Left colon (tissue), 2 donors: ENCODE measurements around the gene CASTOR2. TPM values are rescaled to one million over a fixed set of nuclear protein-coding genes. Genes with fewer than 3 reads are reported as not detected.
"Not testable (repeated sequence)": the region's sequence is repeated elsewhere in the genome, so short reads cannot be mapped to it uniquely, and the experiment has no call there.

Source experiments
- ATAC-seq: fragments of 200-7000 bp; cut with Tn5 transposase; one replicate; pipeline ENCODE4 v1.9.1; 2020; ENCODE audit warnings: mild to moderate bottlenecking, moderate library complexity
- DNase-seq, 2 donors: peaks; one replicate each; pipeline ENCODE4 v3.0.0-alpha.2; 2020
- intact Hi-C, 2 donors: fragments of 100-400 bp; cut with DNase I in 1 of 2; cut with micrococcal nuclease in 1 of 2; formaldehyde crosslinking; loops; one replicate each; pipeline versions ENCODE4 v1.11.2 to v1.14.0; 2022; cut with DNase I, micrococcal nuclease
- long read RNA-seq: library from polyadenylated mRNA; unstranded; transcript quantifications from one replicate; pipeline ENCODE4 v2.0.0, GENCODE V29; 2021
- total RNA-seq, 2 donors: library from RNA; stranded (reverse); fragmentation: NEBNext Ultra II Directional; extraction: Animal tissue kit (Norgen Biotek cat#: 25700); gene quantifications; one replicate each; pipeline ENCODE4 v1.2.1, GENCODE V29; 2021
- donor health status: DM: no; HTN: no; CAD: no.
- donor health status: DM: yes; HTN: yes; CAD: no.

Gene CASTOR2
- total RNA-seq = 1 to 10 TPM; 1.5 to 7.5 TPM
- long read RNA-seq, partial matches to known transcripts = 0 of 1 reads
- long read RNA-seq, other reads (novel, unspliced or antisense) = 1 of 1 reads

GRCh38 chr7:74964511-74965119 is at the start of gene CASTOR2:
Gene CASTOR2 (plus strand): TSS chr7:74964705. CDS start chr7:74964986, 281 bp downstream.
- ATAC-seq (peak; percentile 94), DNase-seq (peak; percentile 60 to 72)
- intact Hi-C loops = not testable (repeated sequence)

DNA sequence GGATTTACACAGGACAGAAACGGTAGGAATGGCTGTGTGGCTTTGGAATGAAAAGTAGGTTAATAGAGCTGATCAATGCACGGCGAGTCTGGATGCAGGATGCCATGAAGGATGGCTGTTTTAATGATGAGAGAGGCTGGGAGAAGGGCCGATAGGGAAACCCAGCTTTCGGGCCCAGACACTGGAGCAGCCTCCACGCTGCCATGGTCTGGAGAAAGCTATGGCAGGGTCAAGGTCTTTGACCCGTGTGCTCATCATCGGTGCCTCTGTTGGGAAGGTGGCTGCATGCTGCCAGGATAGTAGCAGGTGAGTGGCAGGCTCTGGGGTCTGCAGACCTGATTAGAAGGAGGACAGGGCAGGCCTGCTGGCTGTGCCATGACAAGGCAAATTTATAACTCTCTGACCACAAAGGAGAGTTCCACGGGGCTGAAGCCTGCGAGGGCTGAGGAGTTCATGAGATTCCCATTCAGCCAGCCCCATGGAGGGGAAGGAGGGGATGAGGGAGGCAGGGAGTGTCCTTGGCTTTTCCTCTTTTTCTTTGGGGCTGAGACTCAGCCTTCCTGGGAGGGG is 42.1 kb upstream of the CASTOR2 start:
- DNase-seq, ATAC-seq, intact Hi-C loops: not testable (repeated sequence)

- ATAC-seq, DNase-seq, intact Hi-C loops: not testable (repeated sequence)
Measured at GRCh38 chr7:74923644-74924043, 40.9 kb upstream of the CASTOR2 start.

GRCh38 chr7:74926968-74927367 is 37.5 kb upstream of the CASTOR2 start:
- ATAC-seq, intact Hi-C loops, DNase-seq: not testable (repeated sequence)

DNA sequence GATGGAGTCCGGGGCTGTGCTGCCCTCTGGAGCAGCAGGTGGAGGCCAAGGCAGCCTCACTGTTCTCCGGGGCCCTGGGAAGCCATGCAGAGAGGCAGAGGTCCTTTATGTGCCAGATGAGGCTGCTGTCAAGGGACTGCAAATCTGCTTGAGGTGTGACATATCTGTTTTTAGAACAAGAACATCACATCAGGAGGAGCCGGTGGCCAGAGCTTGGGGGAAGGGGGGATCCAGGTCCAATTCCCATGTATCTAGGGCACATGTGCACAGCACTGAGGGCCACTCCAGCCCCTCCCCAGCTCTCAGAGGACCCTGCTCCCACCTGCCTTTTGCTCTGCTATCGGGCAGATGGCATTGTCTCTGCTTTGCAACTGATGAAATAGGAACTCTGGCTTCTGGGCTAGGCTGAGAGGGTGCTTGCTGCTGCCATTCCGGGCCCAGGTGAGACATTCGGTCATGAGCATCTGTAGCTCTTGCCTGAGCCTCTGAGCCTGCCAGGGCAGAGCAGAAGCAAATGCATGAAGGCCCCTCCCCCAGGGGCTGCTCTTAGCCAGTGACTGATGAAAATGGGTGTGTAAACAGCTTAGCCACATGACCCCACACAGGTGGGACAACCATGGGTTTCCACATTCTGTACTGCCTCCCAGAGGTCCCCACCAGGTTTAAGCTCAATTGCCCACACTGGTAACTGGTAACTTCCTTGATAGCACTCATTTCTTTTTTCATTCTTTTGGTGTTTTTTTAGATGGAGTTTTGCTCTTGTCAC is 32.8 kb upstream of the CASTOR2 start:
- peak; percentile 34 for ATAC-seq
- intact Hi-C loops, DNase-seq: not testable (repeated sequence)

DNA sequence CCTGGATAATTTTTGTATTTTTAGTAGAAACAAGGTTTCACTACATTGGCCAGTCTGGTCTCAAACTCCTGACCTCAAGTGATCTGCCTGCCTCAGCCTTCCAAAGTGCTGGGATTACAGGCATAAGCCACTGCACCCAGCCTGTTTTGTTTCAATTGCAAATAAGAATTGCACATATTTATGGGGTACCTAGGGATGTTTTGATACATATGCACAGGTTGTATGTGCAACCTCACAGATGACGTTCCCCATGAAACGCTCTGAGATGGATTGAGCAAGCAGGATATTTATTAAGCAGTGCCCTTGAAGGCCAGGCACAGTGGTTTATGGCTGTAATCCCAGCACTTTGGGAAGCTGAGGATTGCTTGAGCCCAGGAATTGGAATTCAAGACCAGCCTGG is 25.1 kb upstream of the CASTOR2 start:
- DNase-seq, ATAC-seq, intact Hi-C loops: not testable (repeated sequence)

DNA sequence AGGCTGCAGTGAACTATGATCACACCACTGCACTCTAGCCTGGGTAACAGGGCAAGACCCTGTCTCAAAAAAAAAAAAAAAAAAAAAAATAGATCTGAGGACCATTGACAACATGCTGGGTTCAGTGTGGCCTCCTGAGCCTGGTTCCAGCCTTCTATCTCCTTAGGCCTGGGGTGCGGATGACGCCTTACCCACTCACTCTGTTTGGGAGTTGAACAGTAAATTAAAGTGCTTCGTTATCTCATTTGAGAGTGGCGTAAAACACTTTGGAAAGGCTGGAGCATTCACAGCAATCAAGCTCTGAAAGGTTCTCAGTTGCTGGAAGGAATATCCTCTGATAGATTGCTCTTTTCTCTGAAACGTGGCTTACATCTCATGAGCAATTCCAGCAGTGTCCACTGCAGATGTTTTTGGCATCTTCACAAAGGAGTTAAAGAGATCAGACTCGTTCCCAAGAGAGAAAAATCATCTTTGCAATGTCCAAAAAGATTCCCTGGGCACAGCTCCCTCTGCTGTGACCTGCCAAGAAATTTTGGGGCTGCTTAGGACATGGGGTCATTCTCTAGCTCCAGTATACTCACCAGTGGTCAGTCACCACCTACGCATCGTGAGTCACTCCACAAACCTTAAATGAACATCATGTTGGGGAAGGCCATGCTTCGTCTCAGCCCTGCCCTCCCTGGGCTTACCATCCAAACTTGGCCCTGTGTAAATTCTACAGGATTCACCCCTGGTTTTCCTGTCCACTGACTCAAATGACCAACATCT is 23.0 kb upstream of the CASTOR2 start:
- ATAC-seq, intact Hi-C loops: not testable (repeated sequence)

GRCh38 chr7:74943923-74944322 is 20.6 kb upstream of the CASTOR2 start:
- intact Hi-C loops, DNase-seq, ATAC-seq: not testable (repeated sequence)

More for the DNA sequence above, 23.0 kb upstream of the CASTOR2 start:
- not testable (repeated sequence) for DNase-seq

GRCh38 chr7:74947741-74948140 is 16.8 kb upstream of the CASTOR2 start:
- intact Hi-C loops, ATAC-seq, DNase-seq: not testable (repeated sequence)

- intact Hi-C loops, DNase-seq, ATAC-seq: not testable (repeated sequence)
Measured at GRCh38 chr7:74953774-74954173, 10.7 kb upstream of the CASTOR2 start.

DNA sequence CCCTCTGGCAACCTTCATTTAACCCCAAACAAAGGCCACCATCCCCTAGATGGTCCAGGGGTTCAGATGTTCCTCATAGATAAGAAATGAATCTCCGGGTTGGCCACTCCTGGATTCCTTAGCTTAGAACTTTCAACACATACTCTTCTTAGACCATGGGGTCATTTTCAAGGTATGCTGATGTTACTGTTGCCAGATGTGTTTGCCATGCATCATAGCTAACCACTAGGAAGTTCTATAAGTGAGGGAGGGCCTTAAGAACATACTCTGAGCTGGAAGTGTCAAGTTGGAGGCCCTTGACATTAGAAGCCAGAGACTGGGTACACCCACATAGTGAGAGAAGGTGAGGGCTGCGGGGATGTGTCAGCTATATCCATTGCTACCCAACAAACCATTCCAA is 6.2 kb upstream of the CASTOR2 start:
- intact Hi-C loops, DNase-seq, ATAC-seq: not testable (repeated sequence)

- DNase-seq (peak in 1 of 2 donors; percentile 9), ATAC-seq (peak; percentile 72)
- intact Hi-C loops = not testable (repeated sequence)
Measured at GRCh38 chr7:74963704-74964510, 598 bp upstream of the CASTOR2 start.

GRCh38 chr7:74966208-74966854 is 1.8 kb downstream of the CASTOR2 start:
- DNase-seq, ATAC-seq, intact Hi-C loops: not testable (repeated sequence)

- DNase-seq, intact Hi-C loops: not testable (repeated sequence)
- ATAC-seq = peak; percentile 30
Measured at GRCh38 chr7:74966909-74967308, 2.4 kb downstream of the CASTOR2 start.

- intact Hi-C loops, ATAC-seq, DNase-seq: not testable (repeated sequence)
Measured at GRCh38 chr7:74971431-74971830, 6.9 kb downstream of the CASTOR2 start.

- ATAC-seq, DNase-seq, intact Hi-C loops: not testable (repeated sequence)
Measured at GRCh38 chr7:74972377-74972776, 7.9 kb downstream of the CASTOR2 start.

DNA sequence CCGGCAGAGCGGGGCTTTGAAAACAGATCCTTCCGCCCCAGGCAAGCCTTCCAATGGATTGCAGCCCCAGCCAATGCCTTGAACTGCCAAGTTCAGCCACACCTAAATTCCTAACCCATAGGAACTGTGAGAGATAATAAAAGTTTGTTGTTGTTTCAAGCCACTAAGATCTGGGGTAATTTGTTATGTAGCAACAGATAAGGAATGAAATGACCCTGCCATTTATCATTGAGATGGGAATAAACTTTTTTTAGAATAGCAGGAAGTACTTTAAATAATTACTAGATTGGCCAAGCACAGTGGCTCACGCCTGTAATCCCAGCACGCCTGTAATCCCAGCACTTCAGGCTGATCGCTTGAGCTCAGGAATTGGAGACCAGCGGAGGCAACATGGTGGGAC is 11.5 kb downstream of the CASTOR2 start:
- peak; percentile 92 for ATAC-seq
- DNase-seq, intact Hi-C loops: not testable (repeated sequence)
